Ascending aorta (tissue), 2 donors: ENCODE data around the gene ZNF629. TPM values are rescaled to one million over a fixed set of nuclear protein-coding genes. Genes with fewer than 3 reads are reported as not detected.

Source experiments
- DNase-seq, 2 donors: peaks; one replicate each; pipeline ENCODE4 v3.0.0-alpha.2; 2019; ENCODE audit warnings: low spot score in 2 of 2
- H3K27ac ChIP-seq, 2 donors: fragments of 200-600 bp; sonication (generic); one replicate each; pipeline ENCODE4 v1.5.1; 2016 to 2017; ENCODE audit warnings: mild to moderate bottlenecking in 1 of 2
- H3K27me3 ChIP-seq: fragments of 200-600 bp; sonication (generic); one replicate; pipeline ENCODE4 v1.5.1; 2017
- H3K36me3 ChIP-seq, 2 donors: fragments of 200-600 bp; sonication (generic); one replicate each; pipeline ENCODE4 v1.5.1; 2016
- H3K4me1 ChIP-seq, 2 donors: fragments of 200-600 bp; sonication (generic); one replicate each; pipeline ENCODE4 v1.5.1; 2016 to 2017; ENCODE audit warnings: mild to moderate bottlenecking in 1 of 2
- H3K4me3 ChIP-seq, 2 donors: fragments of 200-600 bp; sonication (generic); one replicate each; pipeline ENCODE4 v1.5.1; 2016 to 2017; ENCODE audit warnings: mild to moderate bottlenecking in 1 of 2
- H3K9me3 ChIP-seq, 2 donors: fragments of 200-600 bp; sonication (generic); one replicate each; pipeline ENCODE4 v1.5.1; 2016
- intact Hi-C: fragments of 100-400 bp; cut with DNase I; formaldehyde crosslinking; loops from one replicate; pipeline ENCODE4 v1.15.1; 2023
- total RNA-seq: library from RNA; depleted of rRNA; stranded (reverse); fragments of >200 nt; gene quantifications from one replicate; pipeline ENCODE4 v1.1.0, GENCODE V29; 2016
- TF ChIP-seq, protein P1 (sequence below), 3 experiments: fragments of 200-600 bp in 2 of 3; fragments of 450-650 bp in 1 of 3; sonication (generic) in 2 of 3; IDR thresholded peaks; one replicate each; pipeline ENCODE4 v1.5.1; 2016 to 2019; ENCODE audit warnings: antibody characterized with exemption in 3 of 3, mild to moderate bottlenecking in 1 of 3, moderate library complexity in 1 of 3

The ZNF629 gene
- total RNA-seq, 1 donor from 2014 or later = 12.3 TPM

DNA sequence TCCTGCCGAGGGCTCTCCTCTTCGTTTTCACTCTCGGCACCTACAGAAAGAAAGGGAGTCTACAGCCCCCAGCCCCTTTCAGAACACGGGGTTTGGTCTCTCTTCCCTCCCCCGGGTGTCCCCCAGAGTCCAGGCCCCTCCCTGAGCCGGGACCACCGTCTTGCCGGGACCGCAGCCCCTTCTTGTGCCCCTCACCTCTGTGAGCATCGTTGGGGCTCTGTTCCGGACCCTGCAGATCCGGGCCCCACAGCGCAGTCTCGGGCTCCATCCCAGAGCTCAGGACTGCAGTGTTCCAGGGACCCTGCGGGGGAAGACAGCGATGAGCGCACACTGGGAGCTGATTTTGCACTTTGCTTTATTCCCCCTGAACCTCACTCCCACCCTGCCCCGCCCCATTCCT, 2.8 kb downstream of the ZNF629 start:
- Histone ChIP-seq H3K36me3 (peaks cover 27 to 30% of the 10 kb centered on the region in 2 donors), H3K27ac (no peak overlapping the region), H3K4me3 (no peak overlapping the region), H3K4me1 (peaks cover 4 to 7% of the 10 kb centered on the region in 2 donors), H3K27me3 (no peaks in the 10 kb centered on the region), H3K9me3 (no peaks in the 10 kb centered on the region)
- intact Hi-C loops = no loop called here
- TF ChIP-seq, protein P1, sequence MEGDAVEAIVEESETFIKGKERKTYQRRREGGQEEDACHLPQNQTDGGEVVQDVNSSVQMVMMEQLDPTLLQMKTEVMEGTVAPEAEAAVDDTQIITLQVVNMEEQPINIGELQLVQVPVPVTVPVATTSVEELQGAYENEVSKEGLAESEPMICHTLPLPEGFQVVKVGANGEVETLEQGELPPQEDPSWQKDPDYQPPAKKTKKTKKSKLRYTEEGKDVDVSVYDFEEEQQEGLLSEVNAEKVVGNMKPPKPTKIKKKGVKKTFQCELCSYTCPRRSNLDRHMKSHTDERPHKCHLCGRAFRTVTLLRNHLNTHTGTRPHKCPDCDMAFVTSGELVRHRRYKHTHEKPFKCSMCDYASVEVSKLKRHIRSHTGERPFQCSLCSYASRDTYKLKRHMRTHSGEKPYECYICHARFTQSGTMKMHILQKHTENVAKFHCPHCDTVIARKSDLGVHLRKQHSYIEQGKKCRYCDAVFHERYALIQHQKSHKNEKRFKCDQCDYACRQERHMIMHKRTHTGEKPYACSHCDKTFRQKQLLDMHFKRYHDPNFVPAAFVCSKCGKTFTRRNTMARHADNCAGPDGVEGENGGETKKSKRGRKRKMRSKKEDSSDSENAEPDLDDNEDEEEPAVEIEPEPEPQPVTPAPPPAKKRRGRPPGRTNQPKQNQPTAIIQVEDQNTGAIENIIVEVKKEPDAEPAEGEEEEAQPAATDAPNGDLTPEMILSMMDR (IDR thresholded peaks at IDR 0.05) = no peak
- DNase-seq = no peak

DNA sequence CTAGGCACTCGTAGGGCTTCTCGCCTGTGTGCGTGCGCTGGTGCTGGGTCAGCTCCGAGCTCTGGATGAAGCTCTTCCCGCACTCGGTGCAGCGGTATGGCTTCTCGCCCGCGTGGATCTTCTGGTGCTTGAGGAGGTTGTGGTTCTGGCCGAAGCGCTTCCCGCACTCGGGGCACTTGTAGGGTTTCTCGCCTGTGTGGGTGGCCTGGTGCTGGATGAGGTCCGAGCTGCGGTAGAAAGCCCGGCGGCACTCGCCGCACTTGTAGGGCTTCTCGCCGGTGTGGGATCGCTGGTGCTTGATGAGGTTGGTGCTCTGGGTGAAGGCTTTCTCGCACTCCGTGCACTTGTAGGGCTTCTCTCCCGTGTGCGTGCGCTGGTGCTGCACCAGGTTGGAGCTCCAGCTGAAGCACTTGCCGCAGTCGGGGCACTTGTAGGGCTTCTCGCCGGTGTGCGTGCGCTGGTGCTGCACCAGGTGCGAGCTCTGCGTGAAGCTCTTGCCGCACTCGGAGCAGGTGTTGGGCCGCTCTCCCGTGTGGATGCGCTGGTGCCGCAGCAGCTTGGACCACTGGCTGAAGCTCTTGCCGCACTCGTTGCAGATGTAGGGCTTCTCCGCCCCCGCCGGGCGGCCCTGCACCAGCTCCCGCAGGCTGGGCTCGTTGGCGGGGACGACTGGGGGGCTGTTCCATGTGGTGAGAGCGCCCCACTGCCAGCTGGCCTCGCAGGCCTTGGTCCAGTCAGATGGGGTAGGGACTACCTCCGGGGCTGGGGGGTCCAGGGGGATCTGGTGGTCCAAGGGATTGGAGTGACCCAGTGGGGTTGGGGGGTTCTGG, 3.5 kb downstream of the ZNF629 start:
- H3K4me1 ChIP-seq = peaks cover 4 to 7% of the 10 kb centered on the region in 2 donors
- no peak for DNase-seq
- intact Hi-C loops = no loop called here
- no peak overlapping the region for H3K27ac ChIP-seq
- H3K9me3 ChIP-seq = no peaks in the 10 kb centered on the region
- peaks cover 27 to 30% of the 10 kb centered on the region in 2 donors for H3K36me3 ChIP-seq
- TF ChIP-seq, protein P1 (IDR thresholded peaks at IDR 0.05) = no peak
- H3K4me3 ChIP-seq = no peak overlapping the region
- H3K27me3 ChIP-seq = no peaks in the 10 kb centered on the region

DNA sequence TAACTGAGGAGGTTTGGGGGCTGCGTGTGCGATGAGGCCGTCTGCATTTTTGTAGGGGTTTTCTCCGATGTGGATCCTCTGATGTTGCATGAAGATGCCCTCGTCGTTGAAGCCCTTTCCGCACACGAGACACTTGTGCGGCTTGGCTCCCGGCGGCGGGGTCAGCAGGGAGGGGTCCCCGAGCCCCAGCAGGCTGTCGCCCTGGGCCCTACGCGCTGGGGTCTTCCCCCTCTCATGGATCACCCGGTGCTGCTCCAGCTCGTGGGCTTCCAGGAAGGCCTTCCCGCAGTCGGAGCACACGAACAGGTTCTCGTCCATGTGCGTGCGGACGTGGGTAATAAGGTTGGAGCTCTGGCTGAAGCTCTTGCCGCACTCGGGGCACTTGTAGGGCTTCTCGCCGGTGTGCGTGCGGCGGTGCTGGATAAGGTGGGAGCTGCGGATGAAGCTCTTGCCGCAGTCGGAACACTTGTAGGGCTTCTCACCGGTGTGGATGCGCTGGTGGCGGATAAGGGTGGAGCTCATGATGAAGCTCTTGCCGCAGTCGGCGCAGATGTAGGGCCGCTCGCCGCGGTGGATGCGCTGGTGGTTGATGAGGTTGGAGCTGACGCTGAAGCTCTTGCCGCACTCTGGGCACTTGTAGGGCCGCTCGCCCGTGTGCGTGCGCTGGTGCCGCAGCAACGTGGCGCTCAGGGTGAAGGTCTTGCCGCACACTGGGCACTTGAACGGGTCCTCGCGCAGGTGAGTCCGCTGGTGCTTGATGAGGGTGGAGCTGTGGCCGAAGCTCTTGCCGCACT, 4.3 kb downstream of the ZNF629 start:
- TF ChIP-seq, protein P1 (IDR thresholded peaks at IDR 0.05) = no peak
- no peak overlapping the region for H3K4me3 ChIP-seq

DNA sequence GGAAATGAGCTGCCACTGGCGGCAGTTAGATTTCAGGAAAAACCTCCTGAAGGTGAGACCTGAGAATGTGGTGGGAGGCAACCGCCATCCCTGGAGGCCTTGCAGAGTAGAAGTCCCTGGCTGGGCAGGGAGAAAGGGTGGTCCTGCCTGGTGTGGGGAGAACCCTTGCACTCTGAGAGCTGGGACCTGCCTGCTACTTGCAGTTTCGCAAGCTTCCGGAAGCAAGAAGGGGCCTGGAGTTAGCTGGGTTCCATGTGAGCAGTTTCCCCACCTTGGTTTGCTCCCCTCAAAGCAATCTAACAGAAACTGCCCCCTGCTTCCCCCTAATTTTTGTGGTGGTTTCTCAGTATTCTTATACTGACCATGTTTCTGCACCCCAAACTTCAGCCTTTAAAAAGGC, 6.5 kb downstream of the ZNF629 start:
- Histone ChIP-seq H3K27ac (no peak overlapping the region), H3K9me3 (no peaks in the 10 kb centered on the region), H3K4me3 (no peak overlapping the region), H3K4me1 (peaks cover 0 to 7% of the 10 kb centered on the region in 2 donors), H3K36me3 (peaks cover 27 to 30% of the 10 kb centered on the region in 2 donors), H3K27me3 (no peaks in the 10 kb centered on the region)
- TF ChIP-seq, protein P1 (IDR thresholded peaks at IDR 0.05) = no peak
- intact Hi-C loops = no loop called here
- no peak for DNase-seq

More for the DNA sequence above, 4.3 kb downstream of the ZNF629 start:
- H3K4me1 ChIP-seq = peaks cover 4 to 7% of the 10 kb centered on the region in 2 donors
- peaks cover 27 to 30% of the 10 kb centered on the region in 2 donors for H3K36me3 ChIP-seq
- H3K27ac ChIP-seq = no peak overlapping the region
- H3K9me3 ChIP-seq = no peaks in the 10 kb centered on the region
- no peaks in the 10 kb centered on the region for H3K27me3 ChIP-seq
- intact Hi-C loops = no loop called here
- DNase-seq = no peak

DNA sequence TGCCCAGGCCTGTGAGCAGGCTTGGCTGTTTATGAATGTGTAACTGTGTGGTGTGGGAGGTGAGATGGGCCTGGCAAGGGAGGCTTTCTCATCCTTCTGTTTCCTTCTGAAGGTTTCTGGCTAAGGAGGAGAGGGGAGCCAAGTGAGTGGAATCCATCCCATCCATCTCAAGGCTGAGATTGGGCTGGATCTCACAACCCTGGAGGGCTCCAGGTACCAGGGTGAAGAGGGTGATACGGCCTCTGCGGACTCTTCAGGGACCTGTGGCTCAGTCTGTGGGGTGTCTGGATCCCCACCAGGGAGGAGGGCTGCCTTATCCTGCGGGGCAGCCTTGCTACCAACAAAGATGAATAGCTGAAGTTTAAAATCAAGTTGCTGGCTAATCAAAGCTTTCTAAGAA, 7.0 kb downstream of the ZNF629 start:
- Histone ChIP-seq H3K27ac (no peak overlapping the region), H3K27me3 (no peaks in the 10 kb centered on the region), H3K36me3 (peaks cover 27 to 30% of the 10 kb centered on the region in 2 donors), H3K4me3 (no peak overlapping the region), H3K9me3 (no peaks in the 10 kb centered on the region), H3K4me1 (peaks cover under 1 to 8% of the 10 kb centered on the region in 2 donors)
- intact Hi-C loops = no loop called here
- TF ChIP-seq, protein P1 (IDR thresholded peaks at IDR 0.05) = no peak
- DNase-seq = no peak
